Activated T-helper 1 cell treated with anti-CD3 and anti-CD28 coated beads, Interleukin-2, amount 50 U/mL, for 16 hours (primary cell): ENCODE results near the gene GID4.
"Not testable (repeated sequence)": the region's sequence is repeated elsewhere in the genome, so short reads cannot be mapped to it uniquely, and the experiment has no call there.

Experiments
- DNase-seq, 2 donors: peaks; one replicate each; pipeline ENCODE4 v3.0.0-alpha.2; 2020; ENCODE audit warnings: low read depth in 1 of 2, low spot score in 1 of 2

The GID4 gene

DNA sequence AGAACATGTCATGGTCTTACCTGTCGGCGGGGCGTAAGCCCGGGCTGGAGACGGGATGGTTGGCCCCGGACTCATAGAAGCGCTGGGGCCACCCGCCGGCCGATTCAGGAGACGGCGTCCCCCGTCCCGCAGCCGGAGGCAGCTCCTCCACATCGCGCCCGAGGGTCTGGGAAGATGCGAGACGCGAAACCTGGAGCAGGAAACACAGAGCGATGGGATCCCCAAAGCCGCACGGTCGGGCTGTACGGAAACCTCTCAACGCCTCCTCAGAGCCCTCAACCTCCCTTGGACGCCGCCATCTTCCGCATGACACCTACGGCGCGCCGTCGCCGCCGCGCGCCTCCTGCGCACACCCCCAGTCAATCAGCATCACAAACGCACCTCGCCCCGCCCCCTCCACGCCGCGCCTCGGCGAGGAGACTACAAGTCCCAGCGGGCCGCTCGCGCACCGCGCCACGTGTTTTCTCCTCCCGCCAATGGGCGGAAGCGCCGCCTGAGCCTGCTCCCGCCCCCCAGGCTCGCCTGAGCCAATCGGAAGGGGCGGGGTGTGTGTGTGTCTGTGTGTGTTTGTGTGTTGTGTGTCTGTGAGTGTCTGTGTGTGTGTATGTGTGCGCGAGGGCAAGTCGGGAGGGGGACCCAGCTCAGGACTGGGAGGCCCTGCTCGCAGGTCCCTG is at the start of gene GID4, which contains the start of gene ATPAF2:
Gene GID4 (plus strand): TSS at position 548 of the 674 bp plus-strand sequence. CDS start 57 bp downstream, at position 605.
Gene ATPAF2 (minus strand): TSS at position 308 of the 674 bp plus-strand sequence. CDS start 155 bp downstream, at position 153.
- peak; percentile 99 for DNase-seq

DNA sequence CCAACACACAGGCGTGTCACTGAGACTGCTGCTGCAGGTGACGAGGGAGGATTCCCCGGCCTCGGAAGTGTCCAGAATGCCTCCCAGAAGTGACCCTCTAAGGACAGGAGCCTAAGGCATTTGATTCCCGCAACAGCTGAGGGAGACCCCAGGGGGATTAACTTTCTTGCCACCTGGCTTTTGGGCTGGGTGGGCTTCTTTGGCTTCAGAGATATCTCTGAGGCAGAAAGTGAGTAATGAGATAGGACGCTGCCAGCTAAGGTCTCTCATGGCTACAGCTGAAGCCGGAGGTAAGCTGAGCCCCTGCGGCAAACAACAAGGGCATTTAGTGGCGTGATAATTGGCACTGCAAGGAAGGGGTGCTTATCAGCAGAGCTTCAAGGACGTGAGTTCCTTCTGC is 49.6 kb upstream of the GID4 start:
- no peak for DNase-seq

DNA sequence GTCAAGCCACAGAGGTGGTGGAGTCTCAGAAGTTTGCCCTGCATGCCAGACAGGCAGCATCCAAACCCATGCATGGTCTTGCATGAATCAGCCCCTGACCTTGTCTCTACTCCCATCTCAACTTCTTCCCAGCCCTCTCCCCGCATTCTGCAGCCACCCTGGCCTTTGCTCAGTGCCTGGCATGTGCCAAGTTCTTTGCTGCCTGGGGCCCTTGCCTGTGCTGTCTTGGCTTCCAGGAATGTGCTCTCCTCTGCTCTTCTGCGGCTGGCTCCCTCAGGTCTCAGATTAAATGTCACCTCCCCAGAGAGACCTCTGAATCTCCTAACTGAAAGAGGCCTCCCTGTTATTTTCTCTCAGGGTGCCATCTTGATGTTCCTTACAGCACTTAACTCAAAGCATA is 48.9 kb upstream of the GID4 start:
- no peak for DNase-seq

DNA sequence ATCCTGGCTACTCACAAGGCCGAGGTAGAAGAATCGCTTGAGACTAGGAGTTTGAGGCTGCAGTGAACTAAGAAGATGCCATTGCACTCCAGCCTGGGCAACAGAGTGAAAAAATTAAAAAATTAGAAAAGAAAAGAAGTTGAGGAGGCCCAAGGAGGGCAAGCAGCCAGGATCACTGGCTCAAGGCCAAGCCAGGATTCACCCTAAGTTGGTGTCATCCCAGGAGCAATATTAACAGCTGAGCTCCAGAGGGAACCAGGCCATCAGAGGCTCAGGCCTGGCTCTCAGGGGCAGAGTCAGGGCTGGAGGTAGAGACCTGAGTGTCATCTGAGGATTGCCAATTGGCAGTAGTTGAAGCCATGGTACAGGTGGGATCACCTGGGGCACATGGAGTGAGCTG is 45.8 kb upstream of the GID4 start:
- DNase-seq = no peak

DNA sequence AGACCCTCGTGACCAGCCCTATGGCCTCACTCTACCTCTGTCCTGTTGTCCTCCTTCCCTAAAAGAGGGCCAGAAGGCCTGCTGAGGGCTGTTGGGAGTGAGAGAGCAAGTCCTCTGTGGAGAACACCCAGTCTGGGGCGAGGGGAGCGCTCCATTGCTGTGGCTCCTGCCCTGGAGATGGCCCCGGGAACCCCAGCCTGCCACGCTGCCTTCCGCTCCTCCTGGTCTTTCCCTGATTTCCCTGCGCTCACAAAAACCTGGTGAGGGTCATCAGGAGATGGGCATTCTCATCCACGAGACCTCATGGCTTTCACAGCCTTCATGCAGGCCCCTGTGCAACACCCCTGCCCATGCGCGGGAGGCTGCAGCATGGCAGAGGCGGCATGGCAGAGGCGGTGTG is 45.4 kb upstream of the GID4 start:
- no peak for DNase-seq

DNA sequence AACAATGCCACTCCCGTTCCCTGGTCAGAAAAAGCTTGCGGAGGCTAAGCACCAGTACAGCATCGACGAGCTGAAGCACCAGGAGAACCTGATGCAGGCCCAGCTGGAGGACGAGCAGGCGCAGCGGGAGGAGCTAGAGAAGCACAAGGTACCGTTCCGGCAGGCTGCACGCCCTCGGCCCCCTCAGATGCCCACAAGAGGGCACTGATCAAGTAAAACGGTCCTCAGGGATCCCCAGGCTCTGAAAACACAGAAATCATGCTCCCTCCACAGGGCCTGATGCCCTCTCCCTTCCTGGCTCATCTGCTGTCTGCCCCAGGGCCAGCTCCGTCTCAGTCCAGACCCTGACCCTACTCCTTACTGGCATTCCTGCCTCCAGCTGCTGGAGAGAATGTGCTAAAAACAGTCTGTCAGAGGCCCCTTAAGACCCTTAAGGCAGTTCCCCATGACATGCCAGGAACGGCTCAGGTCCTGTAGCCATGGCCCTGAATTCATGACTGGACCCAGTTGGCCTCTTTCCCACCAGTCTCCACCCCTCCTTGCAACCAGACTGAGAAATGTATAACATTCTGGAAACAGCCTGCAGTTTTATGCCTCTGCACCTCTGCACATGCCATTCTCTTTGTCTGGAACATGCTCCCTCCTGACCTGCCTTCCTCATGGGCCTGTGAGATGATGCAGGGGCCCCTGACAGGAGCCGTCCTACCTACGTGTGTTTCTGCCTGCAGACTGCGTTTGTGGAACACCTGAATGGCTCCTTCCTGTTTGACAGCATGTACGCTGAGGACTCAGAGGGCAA is 44.7 kb upstream of the GID4 start:
- DNase-seq = no peak

DNA sequence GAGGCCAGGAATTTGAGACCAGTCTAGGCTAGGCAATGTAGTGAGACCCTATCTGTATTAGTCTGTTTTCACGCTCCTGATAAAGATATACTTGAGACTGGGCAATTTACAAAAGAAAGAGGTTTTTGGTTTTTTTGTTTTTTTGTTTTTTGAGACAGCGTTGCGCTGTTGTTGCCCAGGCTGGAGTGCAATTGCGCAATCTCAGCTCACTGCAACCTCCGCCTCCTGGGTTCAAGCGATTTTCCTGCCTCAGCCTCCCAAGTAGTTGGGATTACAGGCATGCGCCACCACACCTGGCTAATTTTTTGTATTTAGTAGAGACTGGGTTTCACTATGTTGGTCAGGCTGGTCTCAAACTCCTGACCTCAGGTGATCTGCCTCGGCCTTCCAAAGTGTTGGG is 43.3 kb upstream of the GID4 start:
- not testable (repeated sequence) for DNase-seq

DNA sequence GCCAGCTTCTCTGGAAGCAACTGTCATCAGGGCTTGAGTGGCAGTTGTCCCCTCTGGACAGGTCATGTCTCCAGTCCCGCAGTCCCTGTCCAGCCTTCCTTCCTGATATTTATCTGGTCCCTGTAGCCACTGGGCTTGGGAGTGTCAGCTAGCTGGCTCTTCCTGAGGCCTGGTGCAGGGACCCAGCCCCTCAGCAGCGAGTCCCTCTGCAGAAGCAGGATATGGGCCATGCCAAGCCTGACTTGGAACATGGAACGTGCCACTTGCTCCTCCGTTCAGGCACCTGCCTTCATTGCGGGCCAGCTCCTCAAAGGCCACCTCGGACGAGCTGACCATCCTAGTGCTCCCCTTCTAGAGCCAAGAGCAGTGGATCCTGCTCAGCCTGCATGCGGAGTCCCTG is 40.3 kb upstream of the GID4 start:
- no peak for DNase-seq

DNA sequence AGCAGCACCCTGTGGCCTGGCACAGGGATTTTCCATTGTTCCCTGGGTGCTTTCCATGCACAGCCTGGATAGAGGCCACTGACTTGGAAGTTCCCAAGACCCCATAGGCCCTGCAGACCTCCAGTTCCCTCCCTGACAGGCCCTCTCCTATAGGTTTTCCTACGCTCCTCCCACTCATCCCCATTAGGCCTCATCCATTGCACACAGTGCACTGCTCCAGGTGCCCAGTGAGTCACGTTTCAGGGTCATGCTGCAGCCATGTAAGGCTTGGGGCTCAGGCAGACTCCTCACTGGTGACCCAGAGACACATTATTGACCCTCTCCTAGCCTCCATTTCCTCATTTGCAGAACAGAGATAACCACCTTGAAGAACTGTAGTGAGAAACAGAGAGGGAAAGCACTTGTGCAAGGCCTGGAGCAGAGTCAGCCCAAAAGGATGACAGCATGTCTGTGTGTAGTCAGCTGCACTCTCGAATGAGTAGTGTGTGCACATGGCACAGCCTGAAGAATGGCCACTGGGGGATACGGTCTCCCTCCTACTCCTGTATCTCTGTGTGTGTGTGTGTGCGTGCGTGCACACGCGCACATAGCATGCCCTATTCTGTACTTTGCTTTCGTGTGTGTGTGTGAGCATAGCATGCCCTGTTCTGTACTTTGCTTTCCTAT is 39.7 kb upstream of the GID4 start:
- no peak for DNase-seq

DNA sequence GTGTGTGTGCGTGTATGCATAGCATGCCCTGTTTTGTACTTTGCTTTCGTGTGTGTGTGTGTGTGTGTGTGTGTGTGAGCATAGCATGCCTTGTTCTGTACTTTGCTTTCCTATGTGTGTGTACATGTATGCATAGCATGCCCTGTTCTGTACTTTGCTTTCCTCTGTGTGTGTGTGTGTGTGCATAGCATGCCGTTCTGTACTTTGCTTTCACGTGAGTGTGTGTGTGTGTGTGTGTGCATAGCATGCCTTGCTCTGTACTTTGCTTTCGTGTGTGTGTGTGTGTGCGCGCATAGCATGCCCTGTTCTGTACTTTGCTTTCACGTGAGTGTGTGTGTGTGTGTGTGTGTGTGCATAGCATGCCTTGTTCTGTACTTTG is 39.2 kb upstream of the GID4 start:
- no peak for DNase-seq

DNA sequence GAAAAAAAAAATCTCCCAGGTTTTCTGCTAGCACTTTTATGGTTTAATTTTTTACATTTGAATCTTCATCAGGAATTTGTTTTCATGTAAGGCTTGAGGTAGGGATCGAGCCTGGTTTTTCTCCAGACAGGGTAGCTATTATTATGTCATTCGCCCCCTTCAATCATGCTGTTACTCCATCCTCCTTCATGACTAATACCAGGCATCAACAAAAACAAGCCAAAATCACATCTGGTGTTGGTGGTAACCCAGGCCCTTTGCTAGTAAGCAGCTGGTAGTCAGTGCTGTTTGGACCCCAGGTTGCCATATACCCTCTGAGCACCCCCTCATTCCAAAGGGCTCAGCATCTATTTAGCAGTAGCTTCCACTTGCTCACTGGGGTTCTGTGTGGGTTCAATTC is 37.0 kb upstream of the GID4 start:
- no peak for DNase-seq

DNA sequence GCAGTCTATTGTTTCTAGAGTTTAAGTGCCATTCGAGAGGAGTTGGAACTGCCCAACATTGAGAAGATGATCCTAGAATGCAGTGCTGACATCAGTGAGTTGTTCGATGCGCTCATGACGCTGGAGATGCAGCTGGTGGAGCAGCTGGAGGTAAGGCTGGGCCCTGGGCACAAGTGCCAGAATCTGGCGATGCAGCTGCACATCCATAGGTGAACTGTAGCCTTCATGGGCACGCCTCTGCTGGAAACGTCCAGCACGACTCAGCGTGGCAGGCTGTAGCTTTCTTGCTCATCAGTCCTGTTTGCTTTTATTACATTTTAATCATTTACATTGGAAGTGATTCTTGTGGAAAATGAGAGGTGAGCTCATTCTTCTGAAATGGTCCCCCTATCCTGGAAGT is 34.9 kb upstream of the GID4 start:
- no peak for DNase-seq

DNA sequence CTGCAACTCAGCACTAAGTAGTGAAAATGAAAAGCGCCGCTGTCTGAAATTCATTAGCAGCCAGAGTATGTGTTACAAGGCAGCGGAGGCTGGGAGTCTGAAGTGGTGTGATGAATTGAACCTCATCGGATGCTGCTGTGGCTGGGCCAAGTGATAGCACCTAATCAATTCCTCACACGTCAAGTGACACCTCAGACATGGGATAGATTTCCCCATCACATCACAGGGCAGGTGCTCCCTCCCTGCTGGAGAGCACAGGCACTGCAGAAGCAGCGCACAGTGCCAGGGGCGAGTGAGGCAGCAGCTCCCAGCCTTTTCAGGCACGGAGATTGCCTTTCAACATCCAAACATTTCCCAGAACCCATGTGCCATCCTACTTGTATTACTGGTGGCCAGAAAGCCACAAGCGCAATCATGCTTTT is 34.3 kb upstream of the GID4 start:
- no peak for DNase-seq

DNA sequence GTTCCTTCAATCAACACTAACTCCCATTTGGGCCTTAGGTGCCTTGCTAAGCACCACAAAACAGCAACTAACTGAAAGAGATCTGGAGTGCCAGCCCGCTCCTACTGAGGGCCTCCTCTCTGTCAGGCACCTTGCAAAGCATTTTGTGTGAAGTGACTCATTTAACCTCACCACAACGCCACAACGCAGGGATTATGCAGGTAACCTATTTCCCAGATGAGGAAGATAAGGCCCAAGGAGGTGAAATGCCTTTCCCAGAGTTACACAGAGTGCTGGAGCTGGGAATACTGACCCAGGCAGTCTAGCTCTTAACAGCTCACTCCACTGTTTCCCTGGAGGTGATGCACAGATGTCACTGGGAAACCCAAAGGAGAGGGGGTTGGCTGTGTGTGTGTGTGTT is 33.7 kb upstream of the GID4 start:
- DNase-seq = no peak

DNA sequence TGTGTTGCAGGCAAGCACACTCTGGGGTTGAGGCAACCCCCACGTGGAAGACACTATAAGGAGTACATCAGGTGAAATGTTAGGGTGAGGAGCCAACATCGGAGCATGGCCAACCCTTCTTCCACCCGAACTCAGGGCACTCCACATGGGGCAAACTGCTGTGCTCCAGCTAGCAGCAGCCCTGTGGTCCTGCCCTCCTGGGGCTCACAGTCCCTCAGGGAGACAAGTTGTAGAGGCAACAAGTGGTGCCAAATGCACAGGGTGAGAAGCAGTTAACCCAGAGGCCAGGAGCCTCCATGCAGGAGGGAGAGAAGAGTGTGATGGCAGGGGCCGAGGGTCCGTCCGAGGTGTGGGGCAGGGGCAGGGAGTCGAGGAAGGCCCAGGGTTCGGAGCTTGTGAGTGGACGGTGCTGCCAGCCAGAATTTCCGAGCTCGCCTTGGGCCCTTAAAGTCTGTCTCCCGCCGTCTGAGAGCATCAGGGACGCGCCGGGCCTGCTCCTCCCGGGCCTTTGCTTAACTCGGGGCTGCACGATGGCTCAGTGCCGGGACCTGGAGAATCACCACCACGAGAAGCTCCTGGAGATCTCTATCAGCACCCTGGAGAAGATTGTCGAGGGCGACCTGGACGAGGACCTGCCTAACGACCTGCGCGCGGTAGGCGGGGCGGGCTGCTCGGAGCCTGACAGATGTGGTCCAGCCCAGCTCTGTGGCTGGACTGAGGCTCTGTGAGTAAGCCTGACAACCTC is 32.5 kb upstream of the GID4 start:
- no peak for DNase-seq

DNA sequence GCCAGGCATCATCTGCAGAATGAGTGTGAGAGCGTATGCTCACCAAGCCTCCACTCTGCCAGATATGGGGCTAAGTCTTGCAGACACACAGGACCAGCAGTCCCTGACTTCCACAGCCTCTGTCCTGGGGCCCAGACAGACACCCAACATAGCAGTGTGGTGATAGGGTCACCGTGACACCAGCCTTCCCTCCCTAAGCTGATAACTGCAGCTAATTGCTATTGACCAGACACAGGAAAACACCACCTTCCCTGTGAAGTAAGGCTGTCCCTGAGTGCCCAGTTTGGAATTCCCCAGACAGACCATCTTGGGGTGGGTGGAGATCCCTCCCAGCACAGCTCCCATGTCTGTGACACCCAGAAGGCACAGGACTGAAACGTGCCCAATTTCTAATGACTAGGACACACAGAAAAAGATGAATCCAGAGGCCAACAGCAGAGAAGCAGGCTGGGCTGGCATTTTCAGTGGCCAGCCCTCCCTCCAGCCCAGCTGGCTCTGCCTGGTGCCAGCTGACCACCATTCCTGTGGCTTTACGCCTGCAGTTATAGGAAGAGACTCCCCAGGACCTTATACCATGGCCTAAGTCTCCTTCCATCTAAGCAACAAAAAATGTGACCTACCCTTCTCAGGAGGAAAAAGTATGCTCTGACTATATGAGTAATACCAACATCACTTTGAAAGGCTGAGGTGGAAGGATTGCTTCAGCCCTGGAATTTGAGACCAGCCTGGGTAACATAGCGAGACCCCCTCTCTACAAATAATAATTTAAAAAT is 30.5 kb upstream of the GID4 start:
- DNase-seq = no peak

DNA sequence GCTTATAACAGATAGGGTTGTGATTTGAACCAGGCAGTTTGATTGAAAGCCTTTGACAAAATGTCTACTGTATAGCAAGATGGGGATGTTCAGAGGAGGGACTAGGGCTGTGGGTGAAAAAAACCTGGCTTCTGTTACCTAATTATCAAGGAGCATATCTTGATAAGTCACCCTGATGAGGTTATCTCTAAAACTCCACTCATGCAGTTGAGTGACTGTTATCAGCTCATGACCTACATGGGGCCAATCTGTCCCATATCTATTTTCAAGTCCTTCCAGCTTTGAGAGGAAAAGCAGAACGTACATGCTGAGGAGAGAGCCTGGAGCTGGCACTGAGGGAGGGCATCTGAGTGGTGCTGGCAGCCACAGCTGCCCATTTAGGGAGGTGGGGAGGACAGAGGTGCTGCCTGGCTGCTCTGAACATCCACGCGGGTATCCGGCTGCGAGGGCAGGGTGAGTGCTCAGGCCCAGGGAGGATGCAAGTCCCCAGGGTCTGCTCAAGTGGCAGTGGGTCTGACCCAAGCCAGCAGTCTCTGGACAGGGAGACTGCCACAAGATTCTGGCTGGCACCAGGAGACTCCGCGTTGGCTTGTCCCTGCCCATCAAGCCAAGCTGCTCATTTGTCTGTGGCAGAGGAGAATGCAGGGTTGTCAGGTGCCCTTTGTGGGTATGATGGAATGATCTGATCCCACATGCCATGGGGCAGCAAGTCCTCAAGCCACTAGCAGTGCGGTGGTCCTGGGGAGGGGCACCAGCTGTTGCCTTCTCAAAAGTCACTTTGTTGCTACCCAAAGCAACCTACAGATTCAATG is 29.4 kb upstream of the GID4 start:
- DNase-seq = no peak

DNA sequence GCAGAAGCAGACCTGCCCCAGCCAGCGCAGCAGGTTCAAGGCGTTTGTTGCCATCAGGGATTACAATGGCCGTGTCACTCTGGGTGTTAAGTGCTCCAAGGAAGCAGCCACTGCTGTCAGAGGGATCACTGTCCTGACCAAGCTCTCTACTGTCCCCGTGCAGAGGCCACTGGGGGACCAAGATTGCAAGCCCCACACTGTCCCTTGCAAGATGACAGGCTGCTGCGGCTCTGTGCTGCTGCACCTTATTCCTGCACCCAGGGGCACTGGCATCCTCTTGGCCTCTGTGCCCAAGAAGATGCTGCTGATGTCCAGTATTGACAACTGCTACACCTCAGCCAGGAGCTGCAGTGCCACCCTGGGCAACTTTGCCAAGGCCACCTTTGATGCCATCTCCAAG is 27.9 kb upstream of the GID4 start:
- no peak for DNase-seq

DNA sequence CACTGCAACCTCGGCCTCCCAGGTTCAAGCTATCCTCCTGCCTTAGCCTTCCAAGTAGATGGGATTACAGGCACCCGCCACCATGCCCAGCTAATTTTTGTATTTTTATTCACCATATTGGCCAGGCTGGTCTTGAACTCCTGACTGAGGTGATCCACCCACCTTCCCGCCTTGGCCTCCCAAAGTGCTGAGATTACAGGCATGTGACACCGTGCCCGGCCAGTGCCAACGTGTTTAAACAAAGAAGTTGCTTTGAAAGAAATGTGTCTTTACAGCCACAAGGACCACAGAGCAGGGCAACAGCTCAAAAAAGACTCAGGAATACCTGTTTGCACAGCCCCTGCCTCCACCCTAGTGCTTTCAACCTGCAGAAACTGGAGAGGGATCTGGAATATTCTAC is 25.2 kb upstream of the GID4 start:
- DNase-seq = no peak

DNA sequence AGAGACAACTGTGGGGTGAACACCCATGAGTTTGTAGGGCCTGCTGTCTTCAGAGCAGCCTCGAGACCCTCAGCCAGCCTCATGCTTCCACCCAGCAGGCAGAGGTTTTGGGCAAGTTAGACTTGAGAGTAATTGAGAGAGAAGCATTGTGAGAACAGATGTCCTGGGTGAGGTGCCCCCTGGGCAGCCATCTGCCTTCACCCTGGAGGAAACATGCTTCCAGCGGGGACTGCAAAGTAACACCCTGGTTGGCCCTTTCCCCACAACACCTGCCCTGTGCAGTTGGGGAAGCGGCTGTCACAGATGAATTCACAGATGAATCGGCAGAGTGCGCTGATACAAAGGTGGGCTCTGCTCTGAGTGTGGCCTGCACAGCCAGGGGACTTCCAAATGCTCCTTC is 23.6 kb upstream of the GID4 start:
- no peak for DNase-seq
